HG03460 (cell line): Measurements from ENCODE around the gene IGSF23.
"Not testable (repeated sequence)": the region's sequence is repeated elsewhere in the genome, so short reads cannot be mapped to it uniquely, and the experiment has no call there.

Experiments
- ATAC-seq: cut with Tn5 transposase; IDR thresholded peaks from one replicate; pipeline ENCODE4 v1.9.1; 2021; ENCODE audit not compliant: unreplicated experiment

IGSF23 gene

DNA sequence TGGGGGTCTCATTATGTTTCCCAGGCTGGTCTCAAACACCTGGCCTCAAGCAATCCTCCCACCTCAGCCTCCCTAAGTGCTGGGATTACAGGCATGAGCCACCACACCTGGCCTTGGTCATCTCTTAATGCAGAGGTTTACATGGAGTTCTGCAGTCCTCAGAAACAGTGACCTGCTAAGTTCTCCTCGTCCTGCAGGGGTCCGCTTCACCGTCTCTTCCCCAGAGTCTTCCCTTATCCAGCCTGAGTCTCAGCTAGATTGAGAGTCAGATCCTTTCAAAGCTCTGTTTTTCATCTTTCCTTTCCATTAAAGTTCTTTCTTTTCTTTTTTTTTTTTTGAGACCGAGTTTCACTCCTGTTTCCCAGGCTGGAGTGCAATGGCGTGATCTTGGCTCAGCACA is 2.9 kb upstream of the IGSF23 start:
- not testable (repeated sequence) for ATAC-seq

DNA sequence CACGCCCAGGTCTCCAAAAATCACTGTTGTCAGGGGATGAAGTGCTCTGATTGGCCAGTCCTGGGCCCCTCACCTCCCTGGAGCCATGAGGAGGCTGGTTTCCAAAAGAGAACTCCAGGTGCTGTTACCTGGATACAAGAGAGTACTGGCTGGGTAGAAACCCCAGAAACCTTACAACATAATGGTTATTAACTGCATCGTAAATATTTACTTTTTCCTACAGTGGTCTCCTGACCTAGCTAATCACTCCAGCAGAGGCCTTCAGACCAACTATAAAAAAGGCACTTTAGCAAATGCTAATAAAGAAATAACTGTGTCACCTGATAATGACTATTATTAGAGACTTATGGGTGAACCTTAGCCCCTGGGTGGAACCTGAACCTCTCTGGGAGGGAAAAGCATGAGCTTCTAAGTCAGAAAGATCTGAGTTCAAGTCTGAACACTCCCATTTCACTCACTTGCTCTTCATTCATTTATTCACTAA is 1.5 kb upstream of the IGSF23 start:
- no peak for ATAC-seq

DNA sequence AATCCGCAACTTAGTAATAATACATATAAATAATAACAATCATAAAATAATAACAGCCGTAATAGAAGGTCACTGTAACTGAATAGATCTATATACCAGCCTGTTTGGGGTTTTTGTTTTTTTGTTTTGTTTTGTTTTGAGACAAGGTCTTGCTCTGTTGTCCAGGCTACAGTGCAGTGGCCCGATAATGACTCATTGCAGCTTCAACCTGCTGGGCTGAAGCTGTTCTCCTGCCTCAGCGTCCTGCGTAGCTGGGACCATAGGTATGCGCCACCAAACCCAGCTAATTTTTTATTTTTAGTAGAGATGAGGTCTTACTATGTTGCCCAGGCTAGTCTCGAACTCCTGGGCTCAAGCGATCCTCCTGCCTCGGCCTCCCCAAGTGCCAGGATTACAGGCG is 950 bp downstream of the IGSF23 start:
- ATAC-seq: no peak

DNA sequence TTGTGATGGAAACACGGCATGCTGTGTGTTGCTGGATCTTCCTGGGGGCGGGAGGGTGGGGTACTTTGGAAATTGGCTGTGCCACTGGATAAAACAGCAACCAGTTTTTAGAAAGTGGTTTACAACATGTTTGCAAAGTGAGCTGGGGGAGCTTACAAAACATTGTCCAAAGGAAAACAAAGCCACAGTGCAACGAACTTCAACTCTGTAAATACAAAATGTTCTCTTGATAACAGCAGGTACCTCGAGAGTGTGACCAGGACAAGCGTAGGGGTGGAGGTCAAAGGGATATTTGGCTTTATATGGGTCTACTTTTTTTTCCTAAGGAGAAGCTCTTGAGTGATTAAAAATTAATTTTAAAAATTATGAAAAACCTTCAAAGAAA is 2.5 kb downstream of the IGSF23 start:
- no peak for ATAC-seq

DNA sequence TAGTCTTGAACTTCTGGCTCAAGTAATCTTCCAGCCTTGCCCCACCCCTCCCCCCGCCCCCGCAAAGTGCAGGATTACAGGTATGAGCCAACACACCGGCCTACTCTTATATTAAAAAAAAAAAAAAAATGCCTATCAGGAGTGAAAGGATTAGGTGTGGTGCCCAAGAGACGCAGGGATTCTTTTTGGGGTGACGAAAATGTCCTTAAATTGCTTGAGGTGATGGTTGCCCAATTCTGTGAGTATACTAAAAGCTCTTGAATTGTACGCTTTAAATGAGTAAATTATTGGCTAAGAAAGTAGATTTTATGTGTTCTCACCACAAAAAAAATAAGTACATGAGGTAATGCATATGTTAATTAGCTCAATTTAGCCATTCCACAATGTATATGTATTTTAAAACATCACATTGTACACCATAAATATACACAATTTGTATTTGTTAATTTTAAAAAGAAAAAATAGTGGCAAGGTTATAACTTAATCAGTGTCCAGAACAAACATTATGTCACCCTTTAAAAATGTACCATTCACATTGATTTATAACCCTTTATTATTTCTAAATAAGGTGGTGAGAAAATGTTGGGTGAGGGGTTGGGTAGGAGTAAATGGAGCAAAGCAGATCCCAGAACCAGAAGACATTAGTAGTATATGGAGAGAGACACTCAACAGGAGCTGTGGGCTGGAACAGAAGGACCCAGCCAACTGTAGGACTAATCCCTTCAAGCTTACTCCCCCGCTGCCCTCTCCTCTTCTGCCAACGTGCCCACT is 3.9 kb downstream of the IGSF23 start:
- ATAC-seq: no peak

DNA sequence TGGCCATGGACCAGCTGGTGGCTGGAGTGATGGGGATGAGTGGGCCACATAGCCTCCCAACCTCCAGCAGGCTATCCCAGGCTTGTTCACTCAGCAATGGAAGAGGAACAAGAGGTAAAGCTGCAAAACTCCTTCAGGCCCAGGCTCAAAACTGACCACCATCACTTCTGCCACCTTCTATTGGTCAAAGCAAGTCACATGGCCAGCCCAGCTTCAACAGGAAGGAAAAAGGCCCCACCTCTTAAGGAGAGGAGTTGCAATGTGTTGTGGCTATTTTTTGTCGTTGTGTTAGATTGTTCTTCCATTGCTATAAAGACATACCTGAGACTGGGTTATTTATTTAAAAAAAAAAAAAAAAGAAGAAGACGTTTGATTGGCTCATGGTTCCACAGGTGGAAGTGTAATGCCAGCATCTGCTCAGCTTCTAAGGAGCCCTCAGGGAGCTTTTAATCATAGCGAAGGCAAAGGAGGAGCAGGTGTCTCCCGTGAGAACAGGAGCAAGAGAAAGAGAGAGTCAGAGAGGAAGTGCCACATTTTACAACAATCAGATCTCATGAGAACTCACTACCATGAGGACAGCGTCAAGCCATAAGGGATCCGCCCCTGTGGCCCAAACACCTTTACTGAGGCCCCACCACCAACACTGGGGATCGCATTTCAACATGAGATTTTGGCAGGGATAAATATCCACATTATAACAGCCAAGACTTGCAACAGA is 5.4 kb downstream of the IGSF23 start:
- no peak for ATAC-seq

DNA sequence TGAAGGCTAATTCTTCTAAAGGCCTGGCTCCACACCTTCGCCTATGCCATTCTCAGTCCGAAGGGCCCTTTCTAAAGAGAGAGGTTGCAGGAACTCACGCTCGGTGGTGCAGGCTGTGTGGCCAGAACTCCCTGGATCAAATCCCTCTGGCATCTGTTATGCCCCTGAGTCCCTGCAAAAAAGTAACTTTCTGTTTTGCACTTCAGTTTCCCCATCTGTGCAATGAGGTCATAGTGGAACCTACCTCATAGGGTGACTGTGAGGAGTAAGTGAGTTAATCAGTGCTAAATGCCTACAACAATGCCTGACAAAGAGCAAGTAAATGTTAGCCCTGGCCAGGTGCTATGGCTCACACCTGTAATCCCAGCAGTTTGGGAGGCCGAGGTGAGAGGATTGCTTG is 7.3 kb downstream of the IGSF23 start:
- no peak for ATAC-seq

DNA sequence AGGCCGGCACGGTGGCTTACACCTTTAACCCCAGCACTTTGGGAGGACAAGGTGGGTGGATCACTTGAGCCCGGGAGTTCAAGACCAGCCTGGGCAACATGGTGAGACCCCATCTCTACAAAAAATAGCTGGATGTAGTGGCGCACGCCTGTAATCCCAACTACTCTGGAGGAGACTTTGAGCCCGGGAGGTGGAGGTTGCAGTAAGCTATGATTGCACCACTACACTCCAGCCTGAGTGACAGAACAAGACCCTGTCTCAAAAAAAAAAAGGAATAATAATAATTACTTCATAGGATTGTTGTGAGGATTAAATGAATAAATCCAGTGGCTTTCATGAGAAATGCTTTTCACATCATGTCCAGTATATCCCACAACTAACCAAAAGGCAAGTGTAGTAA is 8.0 kb downstream of the IGSF23 start:
- no peak for ATAC-seq

DNA sequence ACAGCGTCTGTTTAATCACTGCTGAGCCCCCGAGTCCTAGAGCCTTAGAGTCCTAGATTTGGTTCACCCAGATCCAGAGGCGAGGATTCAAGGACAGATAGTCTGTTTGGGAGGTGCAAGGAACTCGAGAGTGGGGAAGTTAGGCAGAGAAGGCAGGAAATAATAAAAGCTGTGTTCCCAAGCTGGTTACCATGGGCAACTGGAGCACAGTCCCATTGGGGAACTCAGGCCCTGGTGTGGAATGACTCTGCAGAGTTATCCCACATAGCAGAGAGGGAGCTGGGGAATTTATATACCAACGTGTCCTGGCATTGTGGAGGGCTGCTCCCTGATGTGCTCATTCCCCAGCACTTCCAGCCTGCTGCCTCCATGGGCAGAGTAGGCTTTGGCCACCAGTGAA is 9.7 kb downstream of the IGSF23 start:
- ATAC-seq: no peak

DNA sequence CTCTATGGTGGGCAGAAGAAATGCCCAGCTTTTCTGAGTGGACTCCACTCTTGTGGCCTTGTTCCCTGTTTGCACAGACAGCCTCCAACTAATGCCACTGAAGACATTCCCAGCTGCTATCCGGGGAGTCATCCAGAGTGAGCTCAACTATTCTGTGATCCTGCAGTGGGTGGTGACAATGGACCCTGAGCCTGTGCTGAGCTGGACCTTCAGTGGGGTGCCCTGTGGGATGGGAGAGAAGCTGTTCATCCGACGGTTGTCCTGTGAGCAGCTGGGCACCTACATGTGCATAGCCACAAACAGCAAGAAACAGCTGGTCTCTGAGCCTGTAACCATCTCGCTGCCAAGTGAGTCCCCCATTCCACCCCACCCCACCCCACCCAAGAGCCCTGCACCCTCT is 10.3 kb downstream of the IGSF23 start:
- no peak for ATAC-seq

DNA sequence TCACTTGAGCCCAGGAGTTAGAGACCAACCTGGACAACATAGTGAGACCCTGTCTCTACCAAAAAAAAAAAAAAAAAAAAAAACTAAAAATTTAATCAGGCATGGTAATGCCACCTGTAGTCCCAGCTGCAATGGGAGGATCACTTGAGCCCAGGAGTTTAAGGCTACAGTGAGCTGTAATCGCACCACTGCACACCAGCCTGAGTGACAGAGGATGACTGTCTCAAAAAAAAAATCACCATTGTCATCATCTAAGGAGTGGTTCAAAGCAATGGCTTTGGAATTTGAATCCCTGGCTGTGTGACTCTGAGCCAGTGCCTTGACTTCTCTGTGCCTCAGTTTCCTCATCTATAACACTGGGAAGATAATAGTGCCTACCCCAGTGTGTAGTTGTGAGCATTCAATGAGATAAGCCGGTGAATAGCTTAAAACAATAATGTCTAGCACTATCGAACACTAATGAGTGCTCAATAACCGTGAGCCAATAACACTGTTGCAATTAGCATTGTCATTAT is 11.5 kb downstream of the IGSF23 start:
- no peak for ATAC-seq

DNA sequence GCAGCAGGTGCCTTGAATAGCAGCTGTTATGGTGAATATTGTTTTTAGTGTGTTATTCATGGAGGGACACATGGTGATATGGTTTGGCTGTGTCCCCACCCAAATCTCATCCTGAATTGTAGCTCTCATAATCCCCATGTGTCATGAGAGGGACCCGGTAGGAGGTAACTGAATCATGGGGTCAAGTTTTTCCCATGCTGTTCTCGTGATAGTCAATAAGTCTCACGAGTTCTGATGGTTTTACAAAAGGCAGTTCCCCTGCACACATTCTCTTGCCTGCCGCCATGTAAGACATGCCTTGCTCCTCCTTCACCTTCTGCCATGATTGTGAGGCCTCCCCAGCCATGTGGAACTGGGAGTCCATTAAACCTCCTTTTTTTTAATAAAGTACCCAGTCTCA is 12.3 kb downstream of the IGSF23 start:
- not testable (repeated sequence) for ATAC-seq

DNA sequence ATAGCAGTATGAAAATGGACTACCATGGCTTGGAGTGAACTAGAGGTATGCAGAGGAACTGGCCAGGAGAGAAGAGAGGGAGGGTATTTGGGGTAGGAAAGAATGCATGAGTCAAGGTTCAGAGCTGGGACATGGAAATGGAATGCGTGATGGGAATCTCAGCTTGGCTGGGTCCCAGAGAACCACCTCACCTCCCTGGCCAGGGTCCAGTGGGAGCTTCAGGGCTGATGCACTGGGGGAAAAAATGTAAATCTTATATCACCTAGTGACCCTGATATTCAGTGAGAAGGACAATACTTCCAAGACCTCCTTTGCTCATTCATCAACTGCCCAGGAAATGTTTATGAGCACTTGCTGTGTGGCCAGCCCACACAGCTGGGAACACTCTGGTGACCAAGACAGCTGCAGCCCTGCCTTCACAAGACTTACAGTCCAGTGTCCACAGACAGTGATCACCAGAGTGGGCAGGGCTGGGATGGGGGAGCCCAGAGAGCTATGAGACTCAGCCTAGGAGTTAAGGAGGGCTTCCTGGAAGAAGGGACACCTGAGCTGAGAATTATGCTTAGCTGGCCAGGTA is 12.8 kb downstream of the IGSF23 start:
- ATAC-seq: no peak

DNA sequence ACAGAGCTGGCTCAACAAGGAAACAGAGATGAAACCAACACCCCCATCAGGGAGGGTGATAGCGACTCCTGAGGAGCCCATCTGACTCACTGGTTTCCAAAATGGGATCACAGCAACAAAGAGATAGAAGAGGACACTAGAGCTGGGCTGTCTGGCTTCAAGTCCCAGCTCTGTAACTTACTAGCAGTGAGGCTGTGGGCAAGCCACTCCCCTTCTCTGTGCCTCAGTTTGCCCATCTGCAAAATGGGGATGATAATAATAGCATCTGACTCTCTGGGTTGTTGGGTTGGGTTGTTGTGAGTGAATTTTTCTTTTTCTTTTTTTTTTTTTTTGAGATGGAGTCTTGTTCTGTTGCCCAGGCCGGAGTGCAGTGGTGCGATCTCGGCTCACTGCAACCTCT is 14.3 kb downstream of the IGSF23 start:
- no peak for ATAC-seq

DNA sequence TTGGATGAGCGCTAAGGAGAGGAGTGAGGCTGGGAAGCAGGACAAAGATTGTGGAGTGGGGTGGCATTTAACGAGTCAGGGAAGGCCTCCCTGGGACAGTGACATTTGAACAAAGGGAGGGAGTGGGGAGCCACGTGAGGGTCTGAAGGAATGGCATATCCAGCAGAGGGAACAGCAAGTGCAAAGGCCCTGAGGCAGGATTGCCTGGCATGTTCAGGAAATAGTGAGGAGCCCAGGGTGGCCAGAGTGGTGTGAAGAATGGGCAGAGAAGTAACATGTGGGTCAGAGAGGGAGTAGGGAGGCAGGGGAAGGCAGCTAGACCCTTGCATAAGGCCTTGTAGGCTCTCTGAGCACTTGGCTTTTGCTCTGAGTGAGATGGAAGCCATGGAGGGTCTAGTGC is 15.4 kb downstream of the IGSF23 start:
- ATAC-seq: no peak

DNA sequence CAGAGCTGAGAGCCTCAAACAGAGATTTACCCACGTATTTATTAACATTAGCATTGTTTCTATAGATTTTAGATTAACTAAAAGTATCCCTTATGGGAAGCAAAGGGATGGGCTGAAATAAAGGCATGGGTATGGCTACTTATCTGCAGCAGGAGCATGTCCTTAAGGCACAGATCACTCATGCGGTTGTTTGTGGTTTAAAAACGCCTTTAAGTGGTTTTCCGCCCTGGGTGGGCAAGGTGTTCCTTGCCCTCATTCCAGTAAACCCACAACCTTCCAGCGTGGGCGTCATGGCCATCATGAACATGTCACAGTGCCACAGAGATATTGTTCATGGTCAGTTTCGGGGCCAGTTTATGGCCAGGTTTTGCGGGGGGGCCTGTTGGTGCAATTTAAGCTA is 18.2 kb downstream of the IGSF23 start:
- not testable (repeated sequence) for ATAC-seq

DNA sequence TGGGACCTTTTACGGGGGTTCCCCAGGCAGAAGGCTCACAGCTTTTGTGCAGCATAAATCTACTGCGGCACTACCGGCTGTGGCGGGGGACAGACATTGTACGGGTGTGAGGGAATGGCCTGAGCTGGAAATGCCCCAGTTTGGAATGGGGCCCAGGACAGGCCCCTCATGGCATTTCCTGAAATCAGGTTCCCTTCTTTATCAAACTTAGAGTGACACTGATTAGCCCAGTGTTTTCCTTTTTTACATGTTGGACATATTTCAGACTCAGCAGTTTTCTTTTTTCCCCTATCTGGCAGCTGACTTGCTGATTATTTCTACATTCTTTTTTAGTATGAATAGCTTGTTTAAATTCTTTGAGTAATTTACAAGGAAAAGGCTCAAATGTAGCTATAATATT is 20.7 kb downstream of the IGSF23 start:
- ATAC-seq: not testable (repeated sequence)

DNA sequence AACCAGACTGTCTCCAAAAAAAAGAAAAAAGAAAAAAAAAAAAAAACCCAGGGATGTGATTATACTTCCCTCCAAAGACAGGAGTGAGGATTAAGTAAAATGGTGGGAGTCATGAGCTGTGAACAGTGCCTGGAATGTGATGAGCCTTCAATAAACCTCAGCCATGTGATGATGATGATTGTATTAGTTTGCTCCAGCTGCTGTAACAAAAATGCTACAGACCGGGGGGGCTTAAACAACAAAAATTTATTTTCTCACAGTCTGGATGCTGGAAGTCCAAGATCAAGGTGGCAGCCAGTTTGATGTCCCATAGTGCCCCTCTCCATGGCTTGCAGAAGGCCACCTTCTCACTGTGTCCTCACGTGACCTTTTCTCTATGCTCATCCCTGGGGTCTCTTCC is 21.4 kb downstream of the IGSF23 start:
- ATAC-seq: no peak

DNA sequence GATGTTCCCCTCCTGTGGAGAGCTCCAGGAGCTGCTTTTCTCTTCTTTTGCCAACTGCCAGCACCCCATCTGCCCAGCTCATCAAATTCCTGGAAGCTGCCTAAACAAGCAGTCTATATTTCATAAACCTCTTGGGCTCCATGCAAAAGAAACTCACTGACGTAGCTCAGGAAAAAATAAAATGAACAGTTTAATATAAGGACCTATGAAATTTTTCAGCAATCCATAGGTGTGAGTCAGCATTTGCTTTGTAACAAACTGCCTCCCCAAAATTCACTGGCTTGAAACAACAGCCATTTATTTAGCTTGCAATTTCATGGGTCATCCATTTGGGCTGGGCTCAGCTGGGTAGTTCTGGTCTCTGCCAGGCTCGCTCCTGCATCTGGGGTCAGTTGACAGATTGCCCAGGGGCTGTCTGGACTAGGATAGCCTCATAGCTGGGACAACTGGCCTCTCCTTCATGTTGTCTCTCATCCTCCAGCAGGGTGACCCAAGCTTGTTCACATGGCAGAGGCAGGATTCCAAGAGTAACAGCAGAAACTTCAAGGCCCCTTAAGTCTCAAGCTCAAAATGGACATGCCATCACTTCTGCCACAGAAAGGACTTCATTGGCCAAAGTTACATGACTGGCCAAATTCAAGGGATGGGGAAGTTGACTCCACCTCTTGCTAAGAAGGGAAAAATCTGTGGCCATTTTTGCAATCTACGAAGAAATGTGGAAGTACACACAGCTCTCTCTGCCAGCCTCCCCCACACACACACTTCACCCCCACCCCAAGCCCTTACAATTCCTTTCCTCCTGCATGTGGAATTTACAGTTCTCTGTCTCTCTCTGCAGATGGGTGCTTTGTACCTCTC is 22.4 kb downstream of the IGSF23 start:
- ATAC-seq: no peak

DNA sequence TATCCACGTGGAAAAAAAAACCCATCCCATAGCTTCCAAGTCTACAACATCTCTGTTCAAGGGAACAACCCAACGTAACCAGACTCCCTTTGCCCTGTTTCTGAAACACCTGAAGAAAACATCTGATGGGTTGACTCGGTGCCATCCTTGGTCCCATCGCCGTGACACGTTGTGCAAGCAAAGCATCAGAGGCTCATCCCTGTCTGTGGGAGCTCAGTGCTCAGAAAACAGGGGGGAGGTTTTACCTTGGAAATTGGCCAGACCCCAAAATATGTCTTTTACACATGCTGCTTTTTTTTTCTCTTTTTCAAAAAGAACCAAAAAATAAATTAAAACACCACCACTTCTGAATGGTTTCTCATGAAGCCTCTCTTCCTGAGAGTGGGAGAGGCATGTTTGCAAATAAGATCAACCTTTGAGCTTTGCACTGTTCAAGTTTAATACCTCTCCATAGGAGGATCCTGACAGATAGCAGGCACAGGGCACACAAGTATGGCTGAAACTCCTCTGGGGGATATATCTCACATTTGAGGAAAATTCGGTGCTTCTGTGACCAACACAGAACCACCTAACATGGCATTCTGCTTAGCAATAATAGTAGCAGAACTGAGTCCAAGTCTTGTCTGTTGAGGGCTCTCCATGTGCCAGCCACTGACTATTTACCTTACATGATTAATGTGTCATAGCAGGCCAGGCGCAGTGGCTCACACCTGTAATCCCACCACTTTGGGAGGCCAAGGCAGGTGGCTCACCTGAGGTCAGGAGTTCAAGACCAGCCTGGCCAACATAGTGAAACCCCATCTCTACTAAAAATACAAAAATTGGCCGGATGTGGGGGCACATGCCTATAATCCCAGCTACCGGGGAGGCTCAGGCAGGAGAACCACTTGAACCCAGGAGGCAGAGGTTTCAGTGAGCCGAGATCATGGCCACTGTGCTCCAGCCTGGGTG is 23.4 kb downstream of the IGSF23 start:
- ATAC-seq: no peak
